Choroid plexus epithelial cell (primary cell): ENCODE measurements around the gene GP1BB.

Experiments
- DNase-seq: peaks from one replicate; pipeline ENCODE4 v3.0.0-alpha.2; 2010; ENCODE audit warnings: low read depth
- H3K4me3 ChIP-seq: 2 replicates; pipeline ENCODE4 v1.5.1; 2011; ENCODE audit warnings: low read depth, mild to moderate bottlenecking, control low read depth, low read length, moderate library complexity
- TF ChIP-seq, protein P1 (sequence below): conservative IDR thresholded peaks from 2 replicates; pipeline ENCODE4 v1.5.1; 2011; ENCODE audit warnings: low read depth, mild to moderate bottlenecking, control low read depth, inconsistent platforms, low read length, moderate library complexity

Gene GP1BB

GRCh38 chr22:19757140-19757984 is 34.0 kb downstream of the GP1BB start:
- TF ChIP-seq, protein P1, sequence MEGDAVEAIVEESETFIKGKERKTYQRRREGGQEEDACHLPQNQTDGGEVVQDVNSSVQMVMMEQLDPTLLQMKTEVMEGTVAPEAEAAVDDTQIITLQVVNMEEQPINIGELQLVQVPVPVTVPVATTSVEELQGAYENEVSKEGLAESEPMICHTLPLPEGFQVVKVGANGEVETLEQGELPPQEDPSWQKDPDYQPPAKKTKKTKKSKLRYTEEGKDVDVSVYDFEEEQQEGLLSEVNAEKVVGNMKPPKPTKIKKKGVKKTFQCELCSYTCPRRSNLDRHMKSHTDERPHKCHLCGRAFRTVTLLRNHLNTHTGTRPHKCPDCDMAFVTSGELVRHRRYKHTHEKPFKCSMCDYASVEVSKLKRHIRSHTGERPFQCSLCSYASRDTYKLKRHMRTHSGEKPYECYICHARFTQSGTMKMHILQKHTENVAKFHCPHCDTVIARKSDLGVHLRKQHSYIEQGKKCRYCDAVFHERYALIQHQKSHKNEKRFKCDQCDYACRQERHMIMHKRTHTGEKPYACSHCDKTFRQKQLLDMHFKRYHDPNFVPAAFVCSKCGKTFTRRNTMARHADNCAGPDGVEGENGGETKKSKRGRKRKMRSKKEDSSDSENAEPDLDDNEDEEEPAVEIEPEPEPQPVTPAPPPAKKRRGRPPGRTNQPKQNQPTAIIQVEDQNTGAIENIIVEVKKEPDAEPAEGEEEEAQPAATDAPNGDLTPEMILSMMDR: no peak
- H3K4me3 ChIP-seq: no peak overlapping the region
- DNase-seq: no peak

DNA sequence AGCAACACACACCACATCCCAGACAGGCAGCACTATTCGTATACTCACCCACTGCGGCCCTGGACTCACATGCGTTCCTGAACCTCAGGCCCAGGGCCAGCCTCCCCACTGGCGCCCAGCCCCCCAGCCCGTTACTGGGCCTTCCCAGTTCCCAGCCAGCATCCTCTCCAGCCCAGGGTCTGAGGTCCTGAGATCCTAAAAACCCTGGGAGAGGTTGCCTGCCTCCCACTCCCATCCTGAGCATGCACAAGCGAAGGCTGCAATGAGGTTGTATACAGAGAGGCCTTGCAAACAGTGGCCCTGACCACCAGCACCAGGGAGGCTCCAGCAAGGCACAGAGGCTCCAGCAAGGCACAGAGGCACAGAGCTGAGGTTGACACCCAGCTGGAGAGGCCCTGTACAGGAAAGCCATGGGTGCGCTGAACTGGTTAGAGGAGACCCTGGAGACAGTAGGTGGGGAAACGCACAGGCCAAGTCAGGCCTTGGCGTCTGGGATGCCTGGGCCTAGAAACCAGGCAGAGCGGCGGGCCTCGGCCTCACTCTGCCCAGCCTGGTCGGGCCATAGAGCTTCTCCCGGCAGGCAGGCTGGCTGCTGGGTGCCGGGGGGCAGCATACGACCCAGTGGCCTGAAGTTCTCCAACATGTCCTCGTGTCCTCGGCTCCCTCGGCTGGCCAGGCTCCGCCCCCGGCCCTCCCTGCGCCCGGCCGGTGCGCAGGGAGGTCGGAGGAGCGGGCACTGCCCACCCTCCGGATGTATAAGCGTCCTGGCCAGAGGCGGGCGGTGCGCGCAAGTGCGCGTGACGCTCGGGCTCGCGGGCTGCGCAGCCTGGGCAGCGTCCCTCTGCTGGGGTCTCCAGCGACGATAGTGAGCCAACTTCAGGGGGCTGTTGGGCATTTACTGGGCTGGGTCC is 34.9 kb downstream of the GP1BB start:
- H3K4me3 ChIP-seq: no peak overlapping the region
- TF ChIP-seq, protein P1: no peak
- no peak for DNase-seq

GRCh38 chr22:19758896-19759426 is 35.6 kb downstream of the GP1BB start:
- no peak overlapping the region for H3K4me3 ChIP-seq
- no peak for DNase-seq

DNA sequence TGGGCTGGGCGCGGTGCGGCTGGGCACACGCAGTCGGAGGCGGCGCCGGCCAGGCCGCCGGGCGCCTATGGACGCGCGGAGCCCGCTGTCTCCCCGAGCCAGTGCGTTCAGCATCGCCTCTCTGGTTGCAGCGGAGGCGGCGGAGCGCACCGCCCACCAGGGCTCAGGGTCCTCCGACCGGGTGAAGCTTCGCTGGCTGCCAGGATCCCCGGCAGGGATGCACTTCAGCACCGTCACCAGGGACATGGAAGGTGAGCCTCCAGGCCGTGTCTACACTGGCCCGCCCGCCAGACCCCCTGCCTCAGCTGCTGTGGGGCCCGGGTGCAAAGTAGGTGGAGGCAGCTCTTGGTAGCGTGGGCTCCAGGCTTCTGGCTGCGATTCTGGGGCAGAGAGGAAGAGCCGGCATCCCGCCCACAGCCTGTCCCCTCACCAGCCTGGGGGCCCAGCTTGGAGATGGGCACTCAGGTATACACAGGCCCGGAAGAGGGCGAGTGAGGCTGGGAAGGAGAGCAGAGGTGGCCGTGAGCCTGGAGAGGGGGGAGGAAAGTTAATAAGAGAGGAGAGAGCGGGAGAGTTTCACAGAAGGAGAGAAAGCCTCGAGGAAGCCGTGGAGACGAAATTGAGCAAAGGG is 36.2 kb downstream of the GP1BB start:
- TF ChIP-seq, protein P1: no peak
- no peak overlapping the region for H3K4me3 ChIP-seq
- DNase-seq: no peak

More at GRCh38 chr22:19758896-19759426, 35.6 kb downstream of the GP1BB start:
- TF ChIP-seq, protein P1: no peak

DNA sequence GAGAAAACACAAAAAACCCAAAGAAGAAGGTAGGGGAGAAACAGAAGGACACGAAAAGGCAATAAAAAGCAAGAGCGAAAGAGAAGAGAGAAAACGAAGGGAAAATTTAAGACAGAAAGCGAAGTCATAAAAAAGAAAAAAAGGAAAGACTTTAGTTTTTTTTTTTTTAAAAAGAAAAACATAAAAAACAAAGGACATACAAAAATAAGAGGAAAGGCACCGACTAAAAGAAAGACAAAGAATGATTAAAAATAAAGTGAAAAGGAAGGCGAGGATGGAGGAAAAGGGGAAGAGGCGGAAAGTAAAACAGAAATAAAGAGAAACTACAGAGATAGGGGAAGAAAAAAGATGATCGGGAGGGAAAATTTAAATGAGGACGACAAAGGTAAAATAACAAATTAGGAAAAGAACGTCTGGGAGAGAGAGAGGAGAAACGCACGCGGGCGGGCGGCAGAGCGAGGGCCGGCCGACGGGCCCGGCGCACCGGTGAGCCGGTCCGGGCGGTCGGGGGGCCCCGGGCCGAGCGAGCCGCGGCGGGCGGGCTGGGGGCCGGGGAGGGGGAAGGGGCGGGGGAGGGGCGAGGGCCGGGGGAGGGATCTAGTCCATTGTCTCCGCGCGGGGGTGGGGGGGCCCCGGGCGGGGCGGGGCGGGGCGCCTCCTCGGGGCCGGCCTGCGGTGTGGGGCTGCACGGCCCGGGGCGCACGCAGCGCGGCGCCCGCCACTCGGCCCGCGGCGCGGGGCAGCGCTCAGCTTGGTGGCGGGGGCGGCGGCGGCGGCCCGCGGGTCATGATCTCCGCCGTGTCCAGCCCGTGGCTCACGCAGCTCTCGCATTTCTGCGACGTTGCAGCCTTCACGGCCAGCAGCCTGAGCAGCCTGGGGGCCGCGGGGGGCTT is 37.0 kb downstream of the GP1BB start, which contains the start of gene TBX1:
TBX1 (plus strand) TSS at position 721 of the 893 bp plus-strand sequence; CDS start at position 787, 66 bp downstream.
- DNase-seq: no peak
- H3K4me3 ChIP-seq: no peak within 1 kb of the TSS
- TF ChIP-seq, protein P1: no peak
